IPS DF 4.7 (cell line): ENCODE measurements around the gene RBP4.
A peak's percentile ranks its signal among the peaks of the same experiment; 100 is the strongest.
"Not testable (repeated sequence)": the region's sequence is repeated elsewhere in the genome, so short reads cannot be mapped to it uniquely, and the experiment has no call there.

Experiments
- DNase-seq: peaks from one replicate; pipeline ENCODE4 v3.0.0-alpha.2; 2013; ENCODE audit warnings: low spot score; ENCODE audit errors: extremely low read depth

Gene RBP4

GRCh38 chr10:93566435-93567276, 34.4 kb downstream of the RBP4 start, which contains the start of gene FFAR4:
Gene FFAR4, plus strand, starts transcription at chr10:93566665. Its CDS starts 56 bp downstream, at chr10:93566721.
- DNase-seq = no peak

- DNase-seq = no peak
Observed at GRCh38 chr10:93565446-93565845, 35.6 kb downstream of the RBP4 start.

- DNase-seq = no peak
Observed at GRCh38 chr10:93560541-93560940, 40.5 kb downstream of the RBP4 start.

- DNase-seq = no peak
Observed at GRCh38 chr10:93559490-93559889, 41.5 kb downstream of the RBP4 start.

GRCh38 chr10:93554760-93555432, 46.1 kb downstream of the RBP4 start:
- peak; percentile 62 for DNase-seq

- no peak for DNase-seq
Observed at GRCh38 chr10:93554316-93554663, 46.7 kb downstream of the RBP4 start.

GRCh38 chr10:93553482-93554315, 47.3 kb downstream of the RBP4 start:
- DNase-seq = no peak

- no peak for DNase-seq
Observed at GRCh38 chr10:93552780-93553179, 48.3 kb downstream of the RBP4 start.

GRCh38 chr10:93550606-93551005, 50.4 kb downstream of the RBP4 start:
- DNase-seq = no peak

- no peak for DNase-seq
Observed at GRCh38 chr10:93548376-93549071, 52.5 kb downstream of the RBP4 start.

- DNase-seq = no peak
Observed at GRCh38 chr10:93547522-93547921, 53.5 kb downstream of the RBP4 start.

- not testable (repeated sequence) for DNase-seq
Observed at GRCh38 chr10:93546995-93547394, 54.0 kb downstream of the RBP4 start.

- no peak for DNase-seq
Observed at GRCh38 chr10:93542358-93542791, 58.7 kb downstream of the RBP4 start.
